ENCODE results near the gene SAMD4A.

SAMD4A gene

DNA sequence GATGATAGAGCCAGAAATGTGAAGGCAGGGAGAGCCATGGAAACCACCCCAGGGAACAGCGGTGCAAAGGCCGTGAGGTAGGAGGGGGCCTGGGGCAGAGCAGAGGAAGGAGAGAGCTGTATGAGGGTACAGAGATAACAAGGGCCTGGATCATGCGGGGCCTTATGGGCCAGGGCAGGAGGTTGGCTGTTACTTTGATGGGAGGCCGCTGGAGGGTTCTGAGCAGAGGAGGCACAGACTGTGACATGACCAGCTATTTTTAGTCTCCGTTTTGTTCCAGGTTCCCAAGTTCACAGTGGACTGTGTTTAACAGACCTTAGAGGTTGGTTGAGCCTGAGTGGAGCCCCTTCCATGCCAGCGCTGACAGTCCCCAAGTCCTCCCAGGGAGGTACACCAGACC lies 217.1 kb downstream of the SAMD4A start:
- no peak overlapping the region for H3K4me3 ChIP-seq (replicated peaks; ENCODE audit: insufficient read depth, low read length)
- no peaks in the 10 kb centered on the region for H3K27me3 ChIP-seq (ENCODE audit: insufficient read depth, poor library complexity, severe bottlenecking)
- no peak for TF ChIP-seq GABPA (IDR thresholded peaks at IDR 0.05; ENCODE audit: low read depth)
- no peak for TF ChIP-seq POLR2AphosphoS5 (IDR thresholded peaks at IDR 0.05; ENCODE audit: low read depth)
- TF ChIP-seq SPI1 (IDR thresholded peaks at IDR 0.05; ENCODE audit: borderline replicate concordance, low read depth): no peak
- TF ChIP-seq, protein P1, sequence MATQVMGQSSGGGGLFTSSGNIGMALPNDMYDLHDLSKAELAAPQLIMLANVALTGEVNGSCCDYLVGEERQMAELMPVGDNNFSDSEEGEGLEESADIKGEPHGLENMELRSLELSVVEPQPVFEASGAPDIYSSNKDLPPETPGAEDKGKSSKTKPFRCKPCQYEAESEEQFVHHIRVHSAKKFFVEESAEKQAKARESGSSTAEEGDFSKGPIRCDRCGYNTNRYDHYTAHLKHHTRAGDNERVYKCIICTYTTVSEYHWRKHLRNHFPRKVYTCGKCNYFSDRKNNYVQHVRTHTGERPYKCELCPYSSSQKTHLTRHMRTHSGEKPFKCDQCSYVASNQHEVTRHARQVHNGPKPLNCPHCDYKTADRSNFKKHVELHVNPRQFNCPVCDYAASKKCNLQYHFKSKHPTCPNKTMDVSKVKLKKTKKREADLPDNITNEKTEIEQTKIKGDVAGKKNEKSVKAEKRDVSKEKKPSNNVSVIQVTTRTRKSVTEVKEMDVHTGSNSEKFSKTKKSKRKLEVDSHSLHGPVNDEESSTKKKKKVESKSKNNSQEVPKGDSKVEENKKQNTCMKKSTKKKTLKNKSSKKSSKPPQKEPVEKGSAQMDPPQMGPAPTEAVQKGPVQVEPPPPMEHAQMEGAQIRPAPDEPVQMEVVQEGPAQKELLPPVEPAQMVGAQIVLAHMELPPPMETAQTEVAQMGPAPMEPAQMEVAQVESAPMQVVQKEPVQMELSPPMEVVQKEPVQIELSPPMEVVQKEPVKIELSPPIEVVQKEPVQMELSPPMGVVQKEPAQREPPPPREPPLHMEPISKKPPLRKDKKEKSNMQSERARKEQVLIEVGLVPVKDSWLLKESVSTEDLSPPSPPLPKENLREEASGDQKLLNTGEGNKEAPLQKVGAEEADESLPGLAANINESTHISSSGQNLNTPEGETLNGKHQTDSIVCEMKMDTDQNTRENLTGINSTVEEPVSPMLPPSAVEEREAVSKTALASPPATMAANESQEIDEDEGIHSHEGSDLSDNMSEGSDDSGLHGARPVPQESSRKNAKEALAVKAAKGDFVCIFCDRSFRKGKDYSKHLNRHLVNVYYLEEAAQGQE (IDR thresholded peaks at IDR 0.05; ENCODE audit: insufficient replicate concordance, low read depth): no peak
- no peak for DNase-seq (ENCODE audit: low read depth in 1 of 2, low spot score in 1 of 2)
- H3K27ac ChIP-seq (replicated peaks): no peak overlapping the region

DNA sequence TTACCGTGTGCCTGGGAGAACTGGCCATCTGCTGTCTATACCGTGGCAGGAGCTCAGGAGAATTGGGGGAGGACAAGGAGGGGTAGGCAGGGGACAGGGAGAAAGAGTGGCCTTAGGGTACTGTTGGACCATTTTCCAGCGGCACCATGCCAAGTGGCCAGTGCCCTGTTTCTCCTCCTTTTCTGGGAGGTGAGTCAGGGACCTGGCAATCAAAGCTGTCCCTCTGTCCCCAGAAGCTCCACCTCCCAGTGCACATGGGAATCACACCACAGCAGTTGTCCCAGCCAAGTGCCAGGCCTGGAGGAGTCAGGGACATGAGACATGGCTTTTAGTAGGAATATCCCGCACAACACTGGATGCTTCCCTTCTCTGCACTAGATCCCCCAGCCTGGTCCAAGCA lies 217.7 kb downstream of the SAMD4A start:
- TF ChIP-seq GABPA (IDR thresholded peaks at IDR 0.05; ENCODE audit: low read depth) (no peak), POLR2AphosphoS5 (IDR thresholded peaks at IDR 0.05; ENCODE audit: low read depth) (no peak), SPI1 (IDR thresholded peaks at IDR 0.05; ENCODE audit: borderline replicate concordance, low read depth) (no peak), CTCF (IDR thresholded peaks at IDR 0.05; ENCODE audit: insufficient read depth, low read length) (no peak)
- TF ChIP-seq, protein P1 (IDR thresholded peaks at IDR 0.05; ENCODE audit: insufficient replicate concordance, low read depth): no peak
- no peak for DNase-seq (ENCODE audit: low read depth in 1 of 2, low spot score in 1 of 2)
- Histone ChIP-seq H3K4me3 (replicated peaks; ENCODE audit: insufficient read depth, low read length) (no peak overlapping the region), H3K27ac (replicated peaks) (no peak overlapping the region), H3K27me3 (ENCODE audit: insufficient read depth, poor library complexity, severe bottlenecking) (no peaks in the 10 kb centered on the region)

- no peak for TF ChIP-seq POLR2AphosphoS5 (IDR thresholded peaks at IDR 0.05; ENCODE audit: low read depth)
Observed at GRCh38 chr14:54785136-54785777, 218.3 kb downstream of the SAMD4A start.

DNA sequence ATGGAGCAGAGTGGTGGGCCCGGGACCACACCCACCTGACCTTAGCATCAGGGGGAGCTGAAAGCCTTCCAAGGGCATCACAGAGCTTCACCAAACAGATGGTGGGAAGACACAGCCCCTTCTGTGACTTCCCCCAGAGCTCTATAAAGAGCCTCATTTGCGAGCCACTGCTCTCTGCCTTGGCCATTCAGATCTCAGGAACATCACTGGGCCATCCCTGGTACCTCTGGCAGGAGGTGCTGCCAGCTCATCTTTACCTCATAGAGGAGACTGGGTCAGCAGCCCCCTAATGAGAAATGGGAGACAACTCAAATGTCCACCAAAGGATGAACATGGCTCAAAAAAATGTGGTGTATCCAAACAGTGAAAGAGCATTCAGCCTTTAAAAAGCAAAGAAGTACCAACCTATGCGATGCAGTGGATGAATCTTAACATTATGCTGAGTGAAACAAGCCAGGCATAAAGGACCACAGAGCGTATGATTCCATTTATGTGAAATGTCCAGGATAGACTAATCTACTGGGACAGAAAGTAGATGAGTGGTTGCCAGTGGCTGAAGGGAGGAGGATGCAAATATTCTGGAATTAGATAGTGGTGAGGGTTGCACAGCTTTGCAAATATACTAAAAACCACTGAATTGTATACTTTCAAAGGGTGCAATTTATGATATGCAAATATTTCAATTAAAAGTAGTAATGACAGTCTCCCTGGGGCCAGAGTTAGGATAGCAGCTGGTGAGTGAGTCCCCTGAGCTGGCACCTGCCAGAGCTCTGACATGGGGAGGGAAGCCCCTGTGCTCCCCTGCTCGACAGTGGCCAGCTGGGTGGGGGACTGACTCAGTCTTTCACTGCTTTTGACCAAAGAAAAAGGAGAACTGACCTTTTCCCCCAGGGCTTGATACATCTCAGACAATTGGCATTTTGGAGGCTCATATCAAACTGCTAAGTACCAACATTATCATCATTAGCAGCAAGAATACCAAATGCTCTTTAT lies 219.1 kb downstream of the SAMD4A start:
- TF ChIP-seq, protein P1 (IDR thresholded peaks at IDR 0.05; ENCODE audit: insufficient replicate concordance, low read depth): no peak
- TF ChIP-seq SPI1 (IDR thresholded peaks at IDR 0.05; ENCODE audit: borderline replicate concordance, low read depth) (no peak), CTCF (IDR thresholded peaks at IDR 0.05; ENCODE audit: insufficient read depth, low read length) (no peak), POLR2AphosphoS5 (IDR thresholded peaks at IDR 0.05; ENCODE audit: low read depth) (no peak), GABPA (IDR thresholded peaks at IDR 0.05; ENCODE audit: low read depth) (no peak)
- Histone ChIP-seq H3K4me3 (replicated peaks; ENCODE audit: insufficient read depth, low read length) (no peak overlapping the region), H3K27ac (replicated peaks) (no peak overlapping the region), H3K27me3 (ENCODE audit: insufficient read depth, poor library complexity, severe bottlenecking) (no peaks in the 10 kb centered on the region)
- no peak for DNase-seq (ENCODE audit: low read depth in 1 of 2, low spot score in 1 of 2)

More at GRCh38 chr14:54785136-54785777, 218.3 kb downstream of the SAMD4A start:
- no peak for DNase-seq (ENCODE audit: low read depth in 1 of 2, low spot score in 1 of 2)
- no peak overlapping the region for H3K4me3 ChIP-seq (replicated peaks; ENCODE audit: insufficient read depth, low read length)
- H3K27me3 ChIP-seq (ENCODE audit: insufficient read depth, poor library complexity, severe bottlenecking): no peaks in the 10 kb centered on the region
- no peak overlapping the region for H3K27ac ChIP-seq (replicated peaks)

All from HL-60 (cell line).